ENCODE results near the gene HSBP1L1. TPM values are rescaled to one million over a fixed set of nuclear protein-coding genes. Genes with fewer than 3 reads are reported as not detected.

Gene HSBP1L1
- total RNA-seq (3.7 and 5.2 TPM in 2 replicates), polyA plus RNA-seq (5.6 and 7.1 TPM in 2 replicates), polyA minus RNA-seq (1.00 and 1.3 TPM in 2 replicates), Bru-seq, nascent RNA (percentile 40 among the genes with signal in this experiment), BruChase-seq, experiment 1, labeled RNA remaining after a 6-hour chase (percentile 36 among the genes with signal in this experiment), BruChase-seq, experiment 2, labeled RNA remaining after a 2-hour chase (percentile 38 among the genes with signal in this experiment)
- polyA plus RNA-seq (2011; cell fraction: cytosol; rRNA removed): 5.0 and 5.2 TPM in 2 replicates
- polyA plus RNA-seq (2011; cell fraction: nucleus; rRNA removed): 10.8 and 12.3 TPM in 2 replicates
- polyA plus RNA-seq (2012): 3.9 and 6.9 TPM in 2 replicates
- 8.9 TPM for polyA minus RNA-seq (2011; cell fraction: cytosol; rRNA and poly(A)+ RNA removed)
- polyA minus RNA-seq (2011; cell fraction: nucleus; rRNA and poly(A)+ RNA removed): 4.1 and 5.7 TPM in 2 replicates
- long read RNA-seq, transcript HSBP1L1-201 (4 exons, 771 nt): major isoform, 6 of 11 reads
- long read RNA-seq, partial matches to known transcripts: 0 of 11 reads
- long read RNA-seq, other reads (novel, unspliced or antisense): 3 of 11 reads

DNA sequence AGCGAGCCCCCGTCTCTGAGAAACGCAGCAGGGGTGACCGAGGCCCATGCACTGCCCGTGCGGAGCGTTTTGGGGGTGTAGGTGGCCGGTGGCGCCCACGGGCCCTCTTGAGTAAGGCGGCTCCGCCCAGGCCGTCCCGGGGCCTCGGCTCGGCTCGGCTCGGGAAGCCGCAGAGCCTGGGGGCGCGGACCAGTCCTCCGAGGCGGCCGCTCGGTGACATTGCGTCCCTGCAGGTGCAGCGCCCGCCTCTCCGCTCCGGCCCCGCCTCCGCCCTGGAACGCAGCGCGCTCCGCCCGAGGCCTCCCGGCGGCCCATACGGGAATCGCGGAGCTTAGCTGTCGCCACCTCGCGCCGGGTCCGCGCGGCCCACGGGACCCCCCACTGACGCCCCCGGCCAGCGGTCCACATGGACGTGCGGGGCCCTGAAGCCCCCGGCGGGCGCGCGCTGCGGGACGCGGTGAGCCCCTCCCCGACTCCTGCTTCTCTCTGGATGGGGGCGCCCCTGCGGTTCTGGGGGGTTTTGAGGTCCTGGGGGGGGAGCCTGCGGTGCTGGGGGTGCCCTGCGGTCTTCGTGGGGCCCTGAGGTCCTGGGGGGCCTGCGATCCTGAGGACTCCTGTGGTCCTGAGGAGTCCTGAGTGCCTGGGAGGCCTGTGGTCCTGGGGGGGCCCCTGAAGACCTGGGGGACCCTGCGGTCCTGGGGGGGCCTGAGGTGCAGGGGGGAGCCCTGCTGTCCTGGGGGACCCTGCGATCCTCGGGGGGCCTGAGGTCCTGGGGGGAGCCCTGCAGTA, at the start of gene HSBP1L1:
HSBP1L1 (plus strand) TSS at position 314 of the 789 bp plus-strand sequence; CDS start at position 407, 93 bp downstream.
- Histone ChIP-seq H3K4me2 (ENCODE audit: insufficient read depth, low read length) (peak within 1 kb of the TSS; percentile 80), H3K9me1 (replicated peaks; ENCODE audit: control insufficient read depth, extremely low read depth, insufficient read depth, low read length) (no peaks in the 10 kb centered on the region), H4K20me1 (replicated peaks; ENCODE audit: control insufficient read depth, extremely low read depth, insufficient read depth, low read length) (no peaks in the 10 kb centered on the region), H3K27ac (ENCODE audit: insufficient read depth, low read depth, low read length) (peak within 1 kb of the TSS; percentile 57), H3K79me2 (ENCODE audit: control insufficient read depth, insufficient read depth, low read length) (no peaks in the 10 kb centered on the region), H3K9me3 (replicated peaks; ENCODE audit: control insufficient read depth, insufficient read depth, low read length) (no peaks in the 10 kb centered on the region), H3K4me3 (replicated peaks in 1 of 3; ENCODE audit: insufficient read depth in 1 of 3, low read depth in 1 of 3, low read length in 3 of 3) (peak within 1 kb of the TSS; percentile 31 to 44 (median 40)), H3K9ac (replicated peaks; ENCODE audit: extremely low read depth, insufficient read depth, low read length) (peak within 1 kb of the TSS; percentile 59), H2AFZ (ENCODE audit: low read depth, low read length) (peak within 1 kb of the TSS; percentile 56), H3K4me1 (ENCODE audit: control insufficient read depth, extremely low read depth, insufficient read depth, low read length) (peaks cover 12% of the 10 kb centered on the region), H3K27me3 (ENCODE audit: control insufficient read depth in 2 of 2, insufficient read depth in 2 of 2, low read length in 2 of 2) (peaks cover 8 to 11% of the 10 kb centered on the region in 2 experiments), H3K36me3 (ENCODE audit: control insufficient read depth in 2 of 2, extremely low read depth in 1 of 2, insufficient read depth in 2 of 2, low read length in 2 of 2) (no peaks in the 10 kb centered on the region)
- peak; percentile 48 for FAIRE-seq
- intact Hi-C loops (cut with micrococcal nuclease) (loop anchor here (1.0 kb wide), 2 partner anchors 13 to 24 kb away; partner anchors contain the start of genes SLC66A2 and TXNL4A), dilution Hi-C loops (cut with MboI; ENCODE audit: extremely low pct_ligation_motif_present, low sequenced_read_pairs) (no loop called here)
- BruUV-seq (replicated peaks): no TSS peak
- TF ChIP-seq CTCF (IDR thresholded peaks at IDR 0.05; ENCODE audit: extremely low read depth in 1 of 2, insufficient read depth in 1 of 2, low read depth in 1 of 2, low read length in 2 of 2) (peak; percentile 9 to 39), POLR2A (IDR thresholded peaks at IDR 0.05; ENCODE audit: low read depth, low read length) (no peak), FOS (IDR thresholded peaks at IDR 0.05; ENCODE audit: borderline replicate concordance, insufficient read depth, low read length) (no peak), MYC (IDR thresholded peaks at IDR 0.05; ENCODE audit: low read depth, low read length) (no peak), JUN (IDR thresholded peaks at IDR 0.05; ENCODE audit: borderline replicate concordance, insufficient read depth, insufficient read length, low read depth) (no peak), POLR2AphosphoS5 (IDR thresholded peaks at IDR 0.05; ENCODE audit: insufficient read depth, low read depth, low read length) (no peak), GATA2 (IDR thresholded peaks at IDR 0.05; ENCODE audit: insufficient read depth, insufficient read length, low read depth, low read length) (no peak), EZH2 (IDR thresholded peaks at IDR 0.05; ENCODE audit: borderline replicate concordance, low read depth, low read length, severe bottlenecking) (peak; percentile 10)
- TF ChIP-seq, protein P1, sequence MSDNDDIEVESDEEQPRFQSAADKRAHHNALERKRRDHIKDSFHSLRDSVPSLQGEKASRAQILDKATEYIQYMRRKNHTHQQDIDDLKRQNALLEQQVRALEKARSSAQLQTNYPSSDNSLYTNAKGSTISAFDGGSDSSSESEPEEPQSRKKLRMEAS (IDR thresholded peaks at IDR 0.05; ENCODE audit: insufficient read depth, insufficient read length): no peak
- DNase-seq (ENCODE audit: low read depth, low spot score): peak; percentile 40
- CTCF ChIA-PET: interaction anchor here (1.8 kb wide), 1 partner anchor 22 kb away, joined by 5 read pairs; no protein-coding TSS in a partner anchor
- POLR2A ChIA-PET: interaction anchor here (0.6 to 1.0 kb wide), 2 partner anchors 69 to 144 kb away, joined by 3 to 5 read pairs; no protein-coding TSS in a partner anchor
